Measurements from ENCODE around the gene TIGD1.

- no peak for TF ChIP-seq POLR2AphosphoS5 (IDR thresholded peaks at IDR 0.05; ENCODE audit: borderline replicate concordance, low read depth, low read length)
- TF ChIP-seq EZH2 (IDR thresholded peaks at IDR 0.05) = no peak
- TF ChIP-seq FOXP2 (optimal IDR thresholded peaks at IDR 0.05; ENCODE audit: control extremely low read depth, extremely low read length, insufficient read depth) = no peak
These were observed 43.6 kb upstream of the TIGD1 start for GRCh38 chr2:232593982-232594381.
